RPMI8226 (cell line): ENCODE measurements around the gene UGT2A3.

Experiments
- DNase-seq: peaks from one replicate; pipeline ENCODE4 v3.0.0-alpha.2; 2015

The UGT2A3 gene

GRCh38 chr4:68909385-68909784 is 42.2 kb downstream of the UGT2A3 start:
- DNase-seq: no peak

GRCh38 chr4:68907788-68908700 is 43.6 kb downstream of the UGT2A3 start:
- no peak for DNase-seq

GRCh38 chr4:68907245-68907644 is 44.4 kb downstream of the UGT2A3 start:
- no peak for DNase-seq

- DNase-seq: no peak
Measured at GRCh38 chr4:68906780-68907137, 44.8 kb downstream of the UGT2A3 start.

- no peak for DNase-seq
Measured at GRCh38 chr4:68905939-68906779, 45.4 kb downstream of the UGT2A3 start.

GRCh38 chr4:68905598-68905938 is 46.0 kb downstream of the UGT2A3 start:
- DNase-seq: no peak

- DNase-seq: no peak
Measured at GRCh38 chr4:68904786-68905185, 46.8 kb downstream of the UGT2A3 start.

- DNase-seq: no peak
Measured at GRCh38 chr4:68896749-68897148, 54.9 kb downstream of the UGT2A3 start.

GRCh38 chr4:68895561-68896198 is 55.9 kb downstream of the UGT2A3 start:
- no peak for DNase-seq

- no peak for DNase-seq
Measured at GRCh38 chr4:68892861-68893260, 58.7 kb downstream of the UGT2A3 start.

GRCh38 chr4:68891678-68892077 is 59.9 kb downstream of the UGT2A3 start:
- no peak for DNase-seq

GRCh38 chr4:68885545-68885944 is 66.1 kb downstream of the UGT2A3 start:
- no peak for DNase-seq

- DNase-seq: no peak
Measured at GRCh38 chr4:68883870-68884269, 67.7 kb downstream of the UGT2A3 start.
